GM23338 (cell line): ENCODE measurements around the gene ABHD12.

ENCODE experiments used
- CREB1 ChIP-seq: fragments of 250-450 bp; sonication (Bioruptor Pico); IDR thresholded peaks from 2 replicates; pipeline ENCODE4 v1.5.0; 2020; ENCODE audit warnings: low read depth, mild to moderate bottlenecking, moderate library complexity
- EZH2 ChIP-seq: fragments of 200-600 bp; sonication (generic); IDR thresholded peaks from one replicate; pipeline ENCODE4 v1.8.0; 2017; ENCODE audit warnings: antibody characterized with exemption, mild to moderate bottlenecking, low read depth; ENCODE audit not compliant: unreplicated experiment
- EZH2phosphoT487 ChIP-seq: fragments of 200-600 bp; sonication (generic); IDR thresholded peaks from one replicate; pipeline ENCODE4 v1.8.1; 2018; ENCODE audit warnings: antibody characterized with exemption; ENCODE audit not compliant: unreplicated experiment
- JUNB ChIP-seq: IDR thresholded peaks from one replicate; pipeline ENCODE4 v1.6.1; 2016; ENCODE audit warnings: antibody characterized with exemption; ENCODE audit not compliant: unreplicated experiment
- NANOG ChIP-seq: IDR thresholded peaks from 2 replicates; pipeline ENCODE4 v1.6.1; 2016; ENCODE audit warnings: antibody characterized with exemption, borderline replicate concordance
- POLR2AphosphoS5 ChIP-seq: IDR thresholded peaks from 2 replicates; pipeline ENCODE4 v1.6.1; 2016; ENCODE audit warnings: antibody characterized with exemption, low read depth
- STAT1 ChIP-seq: IDR thresholded peaks from one replicate; pipeline ENCODE4 v1.6.1; 2016; ENCODE audit warnings: antibody characterized with exemption; ENCODE audit not compliant: unreplicated experiment
- ZNF114 ChIP-seq: fragments of 250-450 bp; sonication (Bioruptor Pico); IDR thresholded peaks from 2 replicates; pipeline ENCODE4 v1.5.0; 2020; ENCODE audit warnings: mild to moderate bottlenecking, moderate library complexity
- ZNF331 ChIP-seq: fragments of 250-450 bp; sonication (Bioruptor Pico); IDR thresholded peaks from 2 replicates; pipeline ENCODE4 v1.5.0; 2020; ENCODE audit warnings: low read depth, mild to moderate bottlenecking, moderate library complexity
- TF ChIP-seq, protein P1 (sequence below), 2 experiments: fragments of 200-600 bp in 1 of 2; sonication (generic) in 1 of 2; conservative IDR thresholded peaks; 2 replicates each; pipeline versions ENCODE4 v1.5.1 to v1.6.1; 2016 to 2017; ENCODE audit warnings: antibody characterized with exemption in 2 of 2, low read depth in 2 of 2, mild to moderate bottlenecking in 2 of 2, moderate library complexity in 1 of 2
- TF ChIP-seq, protein P2 (sequence below): fragments of 250-450 bp; sonication (Bioruptor Pico); IDR thresholded peaks from 2 replicates; pipeline ENCODE4 v1.5.0; 2020; ENCODE audit warnings: mild to moderate bottlenecking, moderate library complexity
- TF ChIP-seq, protein P3 (sequence below): IDR thresholded peaks from one replicate; pipeline ENCODE4 v1.6.1; 2018; ENCODE audit warnings: antibody characterized with exemption; ENCODE audit not compliant: unreplicated experiment
- TF ChIP-seq, protein P4 (sequence below): IDR thresholded peaks from 2 replicates; pipeline ENCODE4 v1.6.1; 2016; ENCODE audit warnings: antibody characterized with exemption

DNA sequence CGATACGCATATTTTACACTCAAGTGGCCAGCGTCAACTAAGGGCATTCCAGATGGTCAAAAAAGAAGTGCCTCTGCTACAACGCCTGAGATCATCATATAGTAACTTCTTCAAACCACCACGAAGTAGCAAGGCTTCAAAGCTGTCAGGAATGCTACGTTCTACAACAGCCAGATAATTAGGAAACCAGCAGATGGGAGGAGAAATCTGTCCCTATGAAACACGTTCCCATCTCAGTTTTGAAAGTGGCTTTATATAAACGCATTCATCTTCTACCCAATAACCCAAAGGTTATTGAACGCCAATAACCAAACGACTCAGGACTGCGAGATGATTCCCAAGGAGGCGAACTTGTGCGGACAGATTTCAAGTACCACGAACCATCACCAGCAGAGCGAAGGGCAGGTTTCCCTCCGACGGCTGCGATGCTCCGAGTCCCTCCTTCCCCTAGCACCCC lies 1.2 kb downstream of the ABHD12 start:
- no peak for TF ChIP-seq EZH2phosphoT487
- TF ChIP-seq, protein P1, sequence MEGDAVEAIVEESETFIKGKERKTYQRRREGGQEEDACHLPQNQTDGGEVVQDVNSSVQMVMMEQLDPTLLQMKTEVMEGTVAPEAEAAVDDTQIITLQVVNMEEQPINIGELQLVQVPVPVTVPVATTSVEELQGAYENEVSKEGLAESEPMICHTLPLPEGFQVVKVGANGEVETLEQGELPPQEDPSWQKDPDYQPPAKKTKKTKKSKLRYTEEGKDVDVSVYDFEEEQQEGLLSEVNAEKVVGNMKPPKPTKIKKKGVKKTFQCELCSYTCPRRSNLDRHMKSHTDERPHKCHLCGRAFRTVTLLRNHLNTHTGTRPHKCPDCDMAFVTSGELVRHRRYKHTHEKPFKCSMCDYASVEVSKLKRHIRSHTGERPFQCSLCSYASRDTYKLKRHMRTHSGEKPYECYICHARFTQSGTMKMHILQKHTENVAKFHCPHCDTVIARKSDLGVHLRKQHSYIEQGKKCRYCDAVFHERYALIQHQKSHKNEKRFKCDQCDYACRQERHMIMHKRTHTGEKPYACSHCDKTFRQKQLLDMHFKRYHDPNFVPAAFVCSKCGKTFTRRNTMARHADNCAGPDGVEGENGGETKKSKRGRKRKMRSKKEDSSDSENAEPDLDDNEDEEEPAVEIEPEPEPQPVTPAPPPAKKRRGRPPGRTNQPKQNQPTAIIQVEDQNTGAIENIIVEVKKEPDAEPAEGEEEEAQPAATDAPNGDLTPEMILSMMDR (conservative IDR thresholded peaks at IDR 0.05; ENCODE audit: low read depth in 2 of 2), result no peak
- TF ChIP-seq POLR2AphosphoS5, result no peak
- TF ChIP-seq, protein P2, sequence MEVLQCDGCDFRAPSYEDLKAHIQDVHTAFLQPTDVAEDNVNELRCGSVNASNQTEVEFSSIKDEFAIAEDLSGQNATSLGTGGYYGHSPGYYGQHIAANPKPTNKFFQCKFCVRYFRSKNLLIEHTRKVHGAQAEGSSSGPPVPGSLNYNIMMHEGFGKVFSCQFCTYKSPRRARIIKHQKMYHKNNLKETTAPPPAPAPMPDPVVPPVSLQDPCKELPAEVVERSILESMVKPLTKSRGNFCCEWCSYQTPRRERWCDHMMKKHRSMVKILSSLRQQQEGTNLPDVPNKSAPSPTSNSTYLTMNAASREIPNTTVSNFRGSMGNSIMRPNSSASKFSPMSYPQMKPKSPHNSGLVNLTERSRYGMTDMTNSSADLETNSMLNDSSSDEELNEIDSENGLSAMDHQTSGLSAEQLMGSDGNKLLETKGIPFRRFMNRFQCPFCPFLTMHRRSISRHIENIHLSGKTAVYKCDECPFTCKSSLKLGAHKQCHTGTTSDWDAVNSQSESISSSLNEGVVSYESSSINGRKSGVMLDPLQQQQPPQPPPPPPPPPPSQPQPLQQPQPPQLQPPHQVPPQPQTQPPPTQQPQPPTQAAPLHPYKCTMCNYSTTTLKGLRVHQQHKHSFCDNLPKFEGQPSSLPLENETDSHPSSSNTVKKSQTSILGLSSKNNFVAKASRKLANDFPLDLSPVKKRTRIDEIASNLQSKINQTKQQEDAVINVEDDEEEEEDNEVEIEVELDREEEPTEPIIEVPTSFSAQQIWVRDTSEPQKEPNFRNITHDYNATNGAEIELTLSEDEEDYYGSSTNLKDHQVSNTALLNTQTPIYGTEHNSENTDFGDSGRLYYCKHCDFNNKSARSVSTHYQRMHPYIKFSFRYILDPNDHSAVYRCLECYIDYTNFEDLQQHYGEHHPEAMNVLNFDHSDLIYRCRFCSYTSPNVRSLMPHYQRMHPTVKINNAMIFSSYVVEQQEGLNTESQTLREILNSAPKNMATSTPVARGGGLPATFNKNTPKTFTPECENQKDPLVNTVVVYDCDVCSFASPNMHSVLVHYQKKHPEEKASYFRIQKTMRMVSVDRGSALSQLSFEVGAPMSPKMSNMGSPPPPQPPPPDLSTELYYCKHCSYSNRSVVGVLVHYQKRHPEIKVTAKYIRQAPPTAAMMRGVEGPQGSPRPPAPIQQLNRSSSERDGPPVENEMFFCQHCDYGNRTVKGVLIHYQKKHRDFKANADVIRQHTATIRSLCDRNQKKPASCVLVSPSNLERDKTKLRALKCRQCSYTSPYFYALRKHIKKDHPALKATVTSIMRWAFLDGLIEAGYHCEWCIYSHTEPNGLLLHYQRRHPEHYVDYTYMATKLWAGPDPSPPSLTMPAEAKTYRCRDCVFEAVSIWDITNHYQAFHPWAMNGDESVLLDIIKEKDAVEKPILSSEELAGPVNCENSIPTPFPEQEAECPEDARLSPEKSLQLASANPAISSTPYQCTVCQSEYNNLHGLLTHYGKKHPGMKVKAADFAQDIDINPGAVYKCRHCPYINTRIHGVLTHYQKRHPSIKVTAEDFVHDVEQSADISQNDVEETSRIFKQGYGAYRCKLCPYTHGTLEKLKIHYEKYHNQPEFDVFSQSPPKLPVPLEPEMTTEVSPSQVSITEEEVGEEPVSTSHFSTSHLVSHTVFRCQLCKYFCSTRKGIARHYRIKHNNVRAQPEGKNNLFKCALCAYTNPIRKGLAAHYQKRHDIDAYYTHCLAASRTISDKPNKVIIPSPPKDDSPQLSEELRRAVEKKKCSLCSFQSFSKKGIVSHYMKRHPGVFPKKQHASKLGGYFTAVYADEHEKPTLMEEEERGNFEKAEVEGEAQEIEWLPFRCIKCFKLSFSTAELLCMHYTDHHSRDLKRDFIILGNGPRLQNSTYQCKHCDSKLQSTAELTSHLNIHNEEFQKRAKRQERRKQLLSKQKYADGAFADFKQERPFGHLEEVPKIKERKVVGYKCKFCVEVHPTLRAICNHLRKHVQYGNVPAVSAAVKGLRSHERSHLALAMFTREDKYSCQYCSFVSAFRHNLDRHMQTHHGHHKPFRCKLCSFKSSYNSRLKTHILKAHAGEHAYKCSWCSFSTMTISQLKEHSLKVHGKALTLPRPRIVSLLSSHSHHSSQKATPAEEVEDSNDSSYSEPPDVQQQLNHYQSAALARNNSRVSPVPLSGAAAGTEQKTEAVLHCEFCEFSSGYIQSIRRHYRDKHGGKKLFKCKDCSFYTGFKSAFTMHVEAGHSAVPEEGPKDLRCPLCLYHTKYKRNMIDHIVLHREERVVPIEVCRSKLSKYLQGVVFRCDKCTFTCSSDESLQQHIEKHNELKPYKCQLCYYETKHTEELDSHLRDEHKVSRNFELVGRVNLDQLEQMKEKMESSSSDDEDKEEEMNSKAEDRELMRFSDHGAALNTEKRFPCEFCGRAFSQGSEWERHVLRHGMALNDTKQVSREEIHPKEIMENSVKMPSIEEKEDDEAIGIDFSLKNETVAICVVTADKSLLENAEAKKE (CRISPR knock-in tag), result no peak
- TF ChIP-seq, protein P3, sequence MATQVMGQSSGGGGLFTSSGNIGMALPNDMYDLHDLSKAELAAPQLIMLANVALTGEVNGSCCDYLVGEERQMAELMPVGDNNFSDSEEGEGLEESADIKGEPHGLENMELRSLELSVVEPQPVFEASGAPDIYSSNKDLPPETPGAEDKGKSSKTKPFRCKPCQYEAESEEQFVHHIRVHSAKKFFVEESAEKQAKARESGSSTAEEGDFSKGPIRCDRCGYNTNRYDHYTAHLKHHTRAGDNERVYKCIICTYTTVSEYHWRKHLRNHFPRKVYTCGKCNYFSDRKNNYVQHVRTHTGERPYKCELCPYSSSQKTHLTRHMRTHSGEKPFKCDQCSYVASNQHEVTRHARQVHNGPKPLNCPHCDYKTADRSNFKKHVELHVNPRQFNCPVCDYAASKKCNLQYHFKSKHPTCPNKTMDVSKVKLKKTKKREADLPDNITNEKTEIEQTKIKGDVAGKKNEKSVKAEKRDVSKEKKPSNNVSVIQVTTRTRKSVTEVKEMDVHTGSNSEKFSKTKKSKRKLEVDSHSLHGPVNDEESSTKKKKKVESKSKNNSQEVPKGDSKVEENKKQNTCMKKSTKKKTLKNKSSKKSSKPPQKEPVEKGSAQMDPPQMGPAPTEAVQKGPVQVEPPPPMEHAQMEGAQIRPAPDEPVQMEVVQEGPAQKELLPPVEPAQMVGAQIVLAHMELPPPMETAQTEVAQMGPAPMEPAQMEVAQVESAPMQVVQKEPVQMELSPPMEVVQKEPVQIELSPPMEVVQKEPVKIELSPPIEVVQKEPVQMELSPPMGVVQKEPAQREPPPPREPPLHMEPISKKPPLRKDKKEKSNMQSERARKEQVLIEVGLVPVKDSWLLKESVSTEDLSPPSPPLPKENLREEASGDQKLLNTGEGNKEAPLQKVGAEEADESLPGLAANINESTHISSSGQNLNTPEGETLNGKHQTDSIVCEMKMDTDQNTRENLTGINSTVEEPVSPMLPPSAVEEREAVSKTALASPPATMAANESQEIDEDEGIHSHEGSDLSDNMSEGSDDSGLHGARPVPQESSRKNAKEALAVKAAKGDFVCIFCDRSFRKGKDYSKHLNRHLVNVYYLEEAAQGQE, result no peak
- TF ChIP-seq CREB1 (CRISPR knock-in tag), result no peak
- TF ChIP-seq EZH2, result no peak
- no peak for TF ChIP-seq STAT1
- TF ChIP-seq, protein P4, sequence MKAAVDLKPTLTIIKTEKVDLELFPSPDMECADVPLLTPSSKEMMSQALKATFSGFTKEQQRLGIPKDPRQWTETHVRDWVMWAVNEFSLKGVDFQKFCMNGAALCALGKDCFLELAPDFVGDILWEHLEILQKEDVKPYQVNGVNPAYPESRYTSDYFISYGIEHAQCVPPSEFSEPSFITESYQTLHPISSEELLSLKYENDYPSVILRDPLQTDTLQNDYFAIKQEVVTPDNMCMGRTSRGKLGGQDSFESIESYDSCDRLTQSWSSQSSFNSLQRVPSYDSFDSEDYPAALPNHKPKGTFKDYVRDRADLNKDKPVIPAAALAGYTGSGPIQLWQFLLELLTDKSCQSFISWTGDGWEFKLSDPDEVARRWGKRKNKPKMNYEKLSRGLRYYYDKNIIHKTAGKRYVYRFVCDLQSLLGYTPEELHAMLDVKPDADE, result no peak
- TF ChIP-seq ZNF331 (CRISPR knock-in tag), result no peak
- no peak for TF ChIP-seq NANOG
- TF ChIP-seq JUNB, result no peak
- no peak for TF ChIP-seq ZNF114
